Activated CD4-positive, alpha-beta T cell treated with anti-CD3 and anti-CD28 coated beads, Interleukin-2, Interleukin-6, amounts not matched to agents 100 ng/mL and 50 ng/mL, durations not matched to agents 16 hours and 8 hours (primary cell): ENCODE results near the gene FER.
A peak's percentile ranks its signal among the peaks of the same experiment; 100 is the strongest.
"Not testable (repeated sequence)": the region's sequence is repeated elsewhere in the genome, so short reads cannot be mapped to it uniquely, and the experiment has no call there.

ENCODE experiments used
- DNase-seq: peaks from one replicate; pipeline ENCODE4 v3.0.0-alpha.2; 2020

FER gene

DNA sequence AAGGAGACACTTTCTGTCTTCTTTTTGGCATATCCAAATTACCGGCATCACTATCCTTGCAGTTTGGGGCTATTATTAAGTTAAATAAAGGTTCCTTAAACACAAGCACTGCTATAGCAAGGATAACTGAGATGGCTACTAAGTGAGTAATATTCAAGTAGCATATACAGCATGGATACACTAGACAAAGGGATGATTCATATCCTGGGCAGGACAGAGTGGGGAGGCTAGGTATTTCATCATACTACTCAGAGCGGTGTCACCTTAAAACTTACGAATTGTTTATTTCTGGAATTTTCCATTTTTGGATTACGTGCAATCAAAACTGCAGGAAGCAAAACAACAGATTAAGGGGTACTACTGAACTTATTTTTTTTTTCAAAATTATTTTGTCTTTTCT, 54.1 kb downstream of the FER start:
- DNase-seq: peak; percentile 6

DNA sequence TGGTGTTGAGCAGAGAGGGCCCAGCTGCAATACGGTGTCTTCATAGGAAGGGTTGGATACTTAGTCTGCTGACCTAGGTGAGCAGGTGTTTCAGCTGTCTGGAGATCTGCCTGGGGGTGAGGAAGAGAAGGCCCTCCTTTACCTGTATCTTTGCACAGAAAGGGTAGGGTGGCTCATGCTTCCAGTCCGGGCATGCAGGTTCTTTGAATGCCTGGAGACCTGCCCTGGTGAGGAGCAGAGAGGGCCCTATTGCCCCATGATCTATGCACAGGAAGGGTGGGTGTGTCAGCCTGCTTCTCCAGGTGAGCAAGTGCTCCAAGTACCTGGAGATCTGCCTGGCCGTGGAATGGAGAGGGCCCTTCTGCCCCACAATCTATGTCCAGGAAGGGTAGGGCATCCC, 63.0 kb downstream of the FER start:
- no peak for DNase-seq

DNA sequence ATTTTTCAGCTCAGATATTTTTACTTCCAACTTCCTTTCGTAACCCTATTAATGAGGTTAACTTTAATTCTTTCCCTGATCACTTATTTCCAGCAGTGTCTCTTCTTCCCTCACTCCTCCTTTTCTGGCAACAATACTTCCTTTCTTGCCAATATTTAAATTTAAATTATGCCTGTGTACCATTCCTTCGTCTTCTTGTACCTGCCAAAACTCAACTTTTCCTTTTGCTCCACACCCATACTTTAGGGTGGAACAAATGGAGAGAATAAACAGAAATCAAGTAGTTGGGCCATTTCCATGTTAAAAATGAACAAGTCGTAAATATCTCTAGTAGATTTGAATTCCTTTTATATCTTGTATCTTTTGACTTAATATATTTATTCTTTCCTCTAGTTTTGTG, 66.0 kb downstream of the FER start:
- DNase-seq: no peak

- DNase-seq: no peak
Measured at GRCh38 chr5:108814551-108814950, 66.9 kb downstream of the FER start.

DNA sequence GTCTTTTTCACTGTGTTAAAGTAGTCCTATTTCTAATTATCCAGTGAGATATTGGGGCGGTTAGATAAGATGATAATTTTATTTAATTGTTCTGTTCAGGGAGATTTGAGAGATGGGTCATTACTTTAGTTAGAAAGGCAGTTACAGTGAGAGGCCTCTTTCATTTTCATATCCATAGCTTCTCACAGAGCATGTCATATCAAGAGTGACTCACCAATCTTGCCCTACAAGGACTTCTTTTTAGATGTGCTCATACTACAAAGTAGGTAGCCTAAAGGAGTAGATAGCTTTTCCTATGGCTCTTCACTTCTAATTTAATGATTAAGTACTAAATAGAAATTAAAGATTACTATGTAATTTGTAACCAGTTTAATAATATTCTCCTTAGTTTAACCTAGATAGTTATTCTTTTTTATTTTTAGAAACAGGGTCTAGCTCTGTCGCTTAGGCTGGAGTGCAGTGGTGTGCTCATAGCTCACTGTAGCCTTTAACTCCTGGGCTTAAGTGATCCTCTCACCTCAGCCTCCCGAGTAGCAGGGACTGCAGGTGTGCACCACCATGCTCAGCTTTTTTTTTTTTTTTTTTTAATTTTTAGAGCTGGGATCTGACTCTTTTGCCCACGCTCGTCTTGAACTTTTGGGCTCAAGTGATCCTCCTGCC, 71.0 kb downstream of the FER start:
- DNase-seq: peak; percentile 54

DNA sequence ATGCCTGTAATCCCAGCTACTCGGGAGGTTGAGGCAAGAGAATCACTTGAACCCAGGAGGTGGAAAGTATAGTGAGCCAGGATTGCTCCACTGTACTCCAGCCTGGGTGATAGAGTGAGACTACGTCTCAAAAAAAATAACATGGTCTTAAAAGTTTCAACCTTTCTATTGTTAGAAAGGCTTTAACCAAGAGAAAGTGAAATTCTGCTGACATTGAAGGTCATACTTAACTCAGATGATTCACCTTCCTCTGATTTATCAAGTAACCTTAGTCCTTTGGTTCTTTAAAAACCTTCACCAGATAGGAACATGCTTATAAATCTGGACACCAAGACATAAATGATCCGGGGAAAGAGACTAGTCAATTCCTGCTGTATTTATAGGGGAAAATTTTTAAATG, 73.3 kb downstream of the FER start:
- DNase-seq: no peak

- no peak for DNase-seq
Measured at GRCh38 chr5:108822211-108822947, 74.7 kb downstream of the FER start.

DNA sequence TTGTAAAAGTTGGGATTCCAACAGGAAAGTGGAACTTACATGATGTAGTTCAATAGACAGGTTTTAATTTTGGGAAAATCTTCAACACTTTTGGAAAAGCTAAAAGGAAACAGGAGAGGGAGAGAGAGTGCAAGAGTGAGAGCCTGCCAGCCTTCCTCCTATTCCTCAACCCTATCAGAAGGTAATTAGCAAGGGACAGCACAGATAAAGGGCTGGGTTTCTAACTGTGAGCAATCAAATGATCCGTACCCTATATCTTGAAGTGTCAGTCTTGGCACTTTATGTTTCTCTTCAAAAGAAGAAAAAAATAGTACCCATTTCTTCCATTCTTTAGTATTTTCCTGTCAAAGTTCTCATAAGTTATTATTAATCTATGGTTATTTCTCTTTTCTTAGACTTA, 79.4 kb downstream of the FER start:
- DNase-seq: no peak

GRCh38 chr5:108830705-108831276, 83.1 kb downstream of the FER start:
- DNase-seq: no peak

- DNase-seq: no peak
Measured at GRCh38 chr5:108836492-108836891, 88.8 kb downstream of the FER start.

- not testable (repeated sequence) for DNase-seq
Measured at GRCh38 chr5:108842260-108842941, 94.7 kb downstream of the FER start.

GRCh38 chr5:108851129-108851528, 103.4 kb downstream of the FER start:
- DNase-seq: not testable (repeated sequence)

GRCh38 chr5:108857905-108858304, 110.2 kb downstream of the FER start:
- DNase-seq: no peak

GRCh38 chr5:108858959-108859358, 111.3 kb downstream of the FER start:
- DNase-seq: no peak

DNA sequence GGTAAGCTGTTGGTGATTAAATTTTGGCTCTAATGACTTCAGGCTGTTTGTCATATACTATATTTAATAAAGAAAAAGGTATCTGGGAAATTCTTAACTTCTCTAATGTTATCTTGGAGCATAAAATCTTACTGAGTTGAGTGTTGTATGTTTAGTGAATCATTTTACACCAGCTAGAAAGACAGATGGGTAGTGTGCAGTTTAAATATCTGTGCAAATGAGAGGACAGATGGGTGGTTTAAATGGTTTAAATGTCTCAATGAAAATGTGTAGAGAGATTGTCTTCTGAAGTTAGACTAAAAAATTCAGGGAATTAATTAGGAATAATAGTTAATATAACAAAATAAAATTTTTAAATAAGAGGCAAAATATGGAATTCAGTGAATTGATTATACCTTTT, 114.5 kb downstream of the FER start:
- DNase-seq: no peak

DNA sequence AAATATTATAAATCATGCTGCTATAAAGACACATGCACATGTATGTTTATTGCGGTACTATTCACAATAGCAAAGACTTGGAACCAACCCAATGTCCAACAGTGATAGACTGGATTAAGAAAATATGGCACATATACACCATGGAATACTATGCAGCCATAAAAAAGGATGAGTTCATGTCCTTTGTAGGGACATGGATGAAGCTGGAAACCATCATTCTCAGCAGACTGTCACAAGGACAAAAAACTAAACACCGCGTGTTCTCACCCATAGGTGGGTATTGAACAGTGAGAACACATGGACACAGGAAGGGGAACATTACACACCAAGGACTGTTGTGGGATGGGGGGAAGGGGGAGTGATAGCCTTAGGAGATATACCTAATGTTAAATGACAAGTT, 118.4 kb downstream of the FER start:
- not testable (repeated sequence) for DNase-seq

- no peak for DNase-seq
Measured at GRCh38 chr5:108867656-108868055, 120.0 kb downstream of the FER start.

GRCh38 chr5:108869066-108869465, 121.4 kb downstream of the FER start:
- DNase-seq: no peak

GRCh38 chr5:108876451-108876850, 128.8 kb downstream of the FER start:
- DNase-seq: no peak

DNA sequence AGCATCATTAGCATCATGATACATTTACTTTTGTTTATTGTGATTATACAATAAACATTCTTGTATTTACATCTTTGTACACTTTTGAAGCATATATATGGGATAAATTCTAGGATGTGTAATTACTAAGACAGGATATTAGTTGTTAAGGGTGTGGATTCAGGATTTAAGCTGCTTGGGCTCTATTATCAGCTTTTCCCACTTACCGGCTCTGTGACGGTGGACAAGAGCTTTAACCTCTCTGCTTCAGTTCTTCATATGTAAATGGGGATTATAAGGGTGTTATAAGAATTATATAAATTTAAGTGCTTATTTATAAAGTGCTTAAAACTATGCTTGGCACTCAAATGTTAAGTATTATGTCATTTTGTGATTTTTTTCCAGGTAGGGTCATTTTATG, 131.1 kb downstream of the FER start:
- DNase-seq: no peak

GRCh38 chr5:108881133-108881532, 133.4 kb downstream of the FER start:
- DNase-seq: no peak

DNA sequence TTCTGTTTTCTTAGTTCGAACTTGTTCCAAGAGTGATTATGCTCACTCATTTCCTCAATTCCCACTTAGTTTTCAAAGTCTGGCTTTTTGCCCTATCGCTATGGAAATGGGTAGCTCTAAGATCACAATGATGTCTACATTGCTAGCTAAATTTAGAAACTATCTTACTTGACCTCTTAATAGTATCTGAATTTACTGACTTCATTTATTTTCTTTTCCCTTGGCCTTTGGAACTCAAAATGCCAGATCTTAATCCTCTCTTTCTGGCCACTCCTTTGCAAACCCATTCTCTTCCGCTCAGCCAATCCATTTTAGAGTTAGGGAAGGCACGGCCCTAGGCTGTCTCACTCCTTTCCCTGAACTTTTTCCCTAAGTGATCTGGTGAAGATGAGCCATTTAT, 137.0 kb downstream of the FER start:
- DNase-seq: no peak

DNA sequence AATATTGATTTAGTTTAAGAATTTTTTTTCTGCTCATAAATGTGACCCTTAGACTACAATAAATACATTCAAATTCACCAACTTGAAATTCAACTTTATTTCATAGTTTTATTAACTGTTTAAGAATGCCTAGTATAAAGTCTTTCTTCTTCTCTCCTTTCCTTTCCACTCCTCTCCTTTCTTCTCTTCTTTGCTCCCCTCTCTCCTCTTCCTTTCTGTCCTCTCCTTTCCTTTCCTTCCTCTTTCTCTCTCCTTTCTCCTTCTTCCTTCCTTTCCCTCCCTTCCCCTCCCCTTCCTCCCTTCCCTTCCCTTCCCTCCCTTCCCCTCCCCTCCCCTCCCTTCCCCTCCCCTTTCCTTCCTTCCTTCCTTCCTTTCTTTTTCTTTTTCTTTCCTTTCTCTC, 150.6 kb downstream of the FER start:
- no peak for DNase-seq

DNA sequence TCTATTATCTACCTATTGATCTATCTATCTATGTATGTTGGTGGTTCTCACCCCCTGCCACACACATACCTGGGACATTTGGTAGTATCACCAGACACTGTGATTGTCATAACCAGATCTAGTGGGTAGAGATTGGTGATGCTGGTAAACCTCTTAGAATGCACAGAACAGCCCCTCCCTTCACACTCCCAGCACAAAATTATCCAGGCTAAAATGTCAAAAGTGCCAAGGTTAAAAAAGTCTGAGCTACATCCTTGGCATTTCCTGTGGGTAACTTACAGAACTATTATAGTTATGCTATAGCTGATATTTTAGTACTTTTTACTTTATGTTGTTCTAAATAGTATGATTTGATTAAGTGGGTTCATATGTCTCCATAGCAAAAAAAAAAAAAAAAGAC, 151.0 kb downstream of the FER start:
- DNase-seq: no peak
